HG02588 (cell line): Measurements from ENCODE around the gene PAFAH1B1.
A peak's percentile ranks its signal among the peaks of the same experiment; 100 is the strongest.
"Not testable (repeated sequence)": the region's sequence is repeated elsewhere in the genome, so short reads cannot be mapped to it uniquely, and the experiment has no call there.

Source experiments
- ATAC-seq: cut with Tn5 transposase; IDR thresholded peaks from one replicate; pipeline ENCODE4 v1.9.1; 2021; ENCODE audit warnings: mild to moderate bottlenecking, moderate library complexity; ENCODE audit not compliant: unreplicated experiment

The PAFAH1B1 gene

GRCh38 chr17:2593821-2594721 lies 617 bp downstream of the PAFAH1B1 start:
- peak; percentile 44 for ATAC-seq

- ATAC-seq: no peak
These were observed 1.5 kb downstream of the PAFAH1B1 start for GRCh38 chr17:2594722-2595599.

- no peak for ATAC-seq
These were observed 2.3 kb downstream of the PAFAH1B1 start for GRCh38 chr17:2595716-2596115.

GRCh38 chr17:2598166-2598565 lies 4.7 kb downstream of the PAFAH1B1 start:
- no peak for ATAC-seq

- no peak for ATAC-seq
These were observed 9.2 kb downstream of the PAFAH1B1 start for GRCh38 chr17:2602597-2603017.

- no peak for ATAC-seq
These were observed 15.0 kb downstream of the PAFAH1B1 start for GRCh38 chr17:2608350-2608913.

- ATAC-seq: no peak
These were observed 15.6 kb downstream of the PAFAH1B1 start for GRCh38 chr17:2609091-2609490.

GRCh38 chr17:2610195-2611175 lies 17.0 kb downstream of the PAFAH1B1 start:
- no peak for ATAC-seq

- ATAC-seq: no peak
These were observed 18.2 kb downstream of the PAFAH1B1 start for GRCh38 chr17:2611627-2612026.

- ATAC-seq: no peak
These were observed 19.2 kb downstream of the PAFAH1B1 start for GRCh38 chr17:2612630-2613029.

GRCh38 chr17:2613089-2613808 lies 19.8 kb downstream of the PAFAH1B1 start:
- ATAC-seq: no peak

GRCh38 chr17:2615882-2616281 lies 22.4 kb downstream of the PAFAH1B1 start:
- no peak for ATAC-seq

GRCh38 chr17:2621241-2621640 lies 27.8 kb downstream of the PAFAH1B1 start:
- no peak for ATAC-seq

- not testable (repeated sequence) for ATAC-seq
These were observed 28.5 kb downstream of the PAFAH1B1 start for GRCh38 chr17:2621951-2622405.

GRCh38 chr17:2622721-2623301 lies 29.4 kb downstream of the PAFAH1B1 start:
- ATAC-seq: not testable (repeated sequence)

- ATAC-seq: no peak
These were observed 30.9 kb downstream of the PAFAH1B1 start for GRCh38 chr17:2624292-2624731.

GRCh38 chr17:2626626-2627219 lies 33.3 kb downstream of the PAFAH1B1 start:
- ATAC-seq: not testable (repeated sequence)

GRCh38 chr17:2628922-2629321 lies 35.5 kb downstream of the PAFAH1B1 start:
- ATAC-seq: not testable (repeated sequence)
